Measurements from ENCODE around the gene TPPP2.

- TF ChIP-seq CTCF (IDR thresholded peaks at IDR 0.05), result no peak
- no peak for TF ChIP-seq POLR2A (IDR thresholded peaks at IDR 0.05)
These were observed 7.1 kb downstream of the TPPP2 start for GRCh38 chr14:21037156-21037555.
